CD4-positive, alpha-beta T cell treated with Interleukin-1 beta for 1 hour (primary cell): ENCODE results near the gene RNF224.
"Not testable (repeated sequence)": the region's sequence is repeated elsewhere in the genome, so short reads cannot be mapped to it uniquely, and the experiment has no call there.

Experiments
- DNase-seq, 2 donors: peaks; one replicate each; pipeline ENCODE4 v3.0.0-alpha.2; 2020 to 2022

RNF224 gene

DNA sequence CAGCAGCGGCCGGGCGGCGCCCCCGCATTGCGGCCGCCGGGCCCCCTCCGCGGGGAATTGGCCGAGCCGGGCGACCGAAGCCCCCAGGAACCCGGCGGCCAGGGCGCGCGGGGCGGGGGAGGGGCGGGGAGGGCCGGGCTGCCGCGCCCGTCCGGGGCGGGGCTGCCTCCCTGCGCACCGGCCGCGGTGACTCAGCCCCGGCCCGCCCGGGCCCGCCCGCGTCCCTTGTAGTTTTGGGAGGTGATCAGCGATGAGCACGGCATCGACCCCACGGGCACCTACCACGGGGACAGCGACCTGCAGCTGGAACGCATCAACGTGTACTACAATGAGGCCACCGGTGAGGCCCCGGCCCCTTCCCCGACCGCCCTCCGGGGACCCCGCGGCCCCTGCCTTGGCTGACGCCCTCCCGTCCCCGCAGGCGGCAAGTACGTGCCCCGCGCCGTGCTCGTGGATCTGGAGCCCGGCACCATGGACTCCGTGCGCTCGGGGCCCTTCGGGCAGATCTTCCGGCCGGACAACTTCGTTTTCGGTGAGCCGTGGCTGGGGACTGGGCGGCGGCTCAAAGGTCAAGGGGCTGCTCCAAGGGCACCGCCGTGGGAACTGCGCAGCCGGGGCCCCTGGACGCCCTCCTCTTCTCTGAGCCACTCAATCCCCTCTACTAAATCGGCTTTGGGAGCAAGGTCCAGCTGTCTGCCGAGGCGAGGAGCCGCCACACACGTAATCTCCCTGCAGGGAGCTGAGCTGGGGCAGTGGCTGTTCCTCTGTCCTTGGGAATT lies 14.4 kb downstream of the RNF224 start:
- peak; percentile 64 for DNase-seq

DNA sequence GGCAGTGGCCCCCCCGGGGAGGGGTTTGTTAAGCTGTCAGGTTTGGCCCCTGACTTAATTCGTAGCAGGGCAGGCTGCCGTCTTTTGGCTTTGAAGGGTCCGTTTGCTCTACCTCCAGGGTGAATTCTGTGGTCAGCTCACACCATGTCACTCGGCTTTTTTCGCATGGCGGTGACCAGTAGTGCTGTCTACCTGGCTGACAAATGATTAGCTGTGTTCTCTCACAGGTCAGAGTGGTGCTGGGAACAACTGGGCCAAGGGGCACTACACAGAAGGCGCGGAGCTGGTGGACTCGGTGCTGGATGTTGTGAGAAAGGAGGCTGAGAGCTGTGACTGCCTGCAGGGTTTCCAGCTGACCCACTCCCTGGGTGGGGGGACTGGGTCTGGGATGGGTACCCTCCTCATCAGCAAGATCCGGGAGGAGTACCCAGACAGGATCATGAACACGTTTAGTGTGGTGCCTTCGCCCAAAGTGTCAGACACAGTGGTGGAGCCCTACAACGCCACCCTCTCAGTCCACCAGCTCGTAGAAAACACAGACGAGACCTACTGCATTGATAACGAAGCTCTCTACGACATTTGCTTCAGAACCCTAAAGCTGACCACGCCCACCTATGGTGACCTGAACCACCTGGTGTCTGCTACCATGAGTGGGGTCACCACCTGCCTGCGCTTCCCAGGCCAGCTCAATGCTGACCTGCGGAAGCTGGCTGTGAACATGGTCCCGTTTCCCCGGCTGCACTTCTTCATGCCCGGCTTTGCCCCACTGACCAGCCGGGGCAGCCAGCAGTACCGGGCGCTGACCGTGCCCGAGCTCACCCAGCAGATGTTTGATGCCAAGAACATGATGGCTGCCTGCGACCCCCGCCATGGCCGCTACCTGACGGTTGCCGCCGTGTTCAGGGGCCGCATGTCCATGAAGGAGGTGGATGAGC lies 15.2 kb downstream of the RNF224 start:
- DNase-seq = peak in 1 of 2 donors; percentile 11

DNA sequence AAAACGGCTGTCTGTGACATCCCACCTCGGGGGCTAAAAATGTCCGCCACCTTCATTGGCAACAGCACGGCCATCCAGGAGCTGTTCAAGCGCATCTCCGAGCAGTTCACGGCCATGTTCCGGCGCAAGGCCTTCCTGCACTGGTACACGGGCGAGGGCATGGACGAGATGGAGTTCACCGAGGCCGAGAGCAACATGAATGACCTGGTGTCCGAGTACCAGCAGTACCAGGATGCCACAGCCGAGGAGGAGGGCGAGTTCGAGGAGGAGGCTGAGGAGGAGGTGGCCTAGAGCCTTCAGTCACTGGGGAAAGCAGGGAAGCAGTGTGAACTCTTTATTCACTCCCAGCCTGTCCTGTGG lies 15.9 kb downstream of the RNF224 start:
- DNase-seq = not testable (repeated sequence)

DNA sequence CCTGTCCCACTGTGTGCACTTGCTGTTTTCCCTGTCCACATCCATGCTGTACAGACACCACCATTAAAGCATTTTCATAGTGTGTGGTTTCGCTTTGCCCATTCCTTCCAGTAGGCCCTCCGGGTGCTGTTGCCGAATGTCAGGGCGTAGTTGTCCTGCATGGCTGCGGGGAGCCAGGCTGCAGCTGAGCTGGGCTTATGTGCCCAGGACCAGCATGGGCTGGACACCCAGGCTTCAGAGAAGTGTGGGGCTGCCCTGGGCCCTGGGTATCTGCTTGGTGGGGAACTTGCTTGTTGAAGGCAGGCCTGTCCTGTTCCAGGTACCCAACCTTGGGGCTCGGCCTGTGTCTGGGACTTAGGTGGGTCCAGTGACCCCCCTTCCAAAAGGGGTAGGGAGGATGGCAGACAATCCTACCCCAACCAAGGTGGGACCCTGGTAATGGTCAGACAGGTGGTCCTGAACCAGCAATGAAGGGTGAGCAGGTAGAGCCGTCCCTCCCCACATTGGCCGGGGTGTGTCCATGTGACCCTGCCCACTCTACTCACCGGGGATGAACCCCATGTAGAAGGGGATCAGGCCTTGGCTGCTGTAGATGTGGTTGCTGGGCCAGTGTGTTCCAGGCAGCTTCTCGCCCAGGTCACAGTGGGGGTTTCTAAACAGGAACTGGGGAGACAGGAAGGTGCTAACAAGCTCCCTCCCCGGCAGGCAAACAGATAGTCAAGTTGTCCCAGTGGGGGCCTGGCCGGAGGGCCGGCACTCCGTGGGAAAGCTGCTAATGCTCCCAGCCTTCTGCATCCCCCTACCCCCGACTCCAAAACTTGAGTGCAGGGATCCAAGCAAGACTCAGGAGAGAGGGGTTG lies 16.6 kb downstream of the RNF224 start:
- DNase-seq = peak in 1 of 2 donors; percentile 11

DNA sequence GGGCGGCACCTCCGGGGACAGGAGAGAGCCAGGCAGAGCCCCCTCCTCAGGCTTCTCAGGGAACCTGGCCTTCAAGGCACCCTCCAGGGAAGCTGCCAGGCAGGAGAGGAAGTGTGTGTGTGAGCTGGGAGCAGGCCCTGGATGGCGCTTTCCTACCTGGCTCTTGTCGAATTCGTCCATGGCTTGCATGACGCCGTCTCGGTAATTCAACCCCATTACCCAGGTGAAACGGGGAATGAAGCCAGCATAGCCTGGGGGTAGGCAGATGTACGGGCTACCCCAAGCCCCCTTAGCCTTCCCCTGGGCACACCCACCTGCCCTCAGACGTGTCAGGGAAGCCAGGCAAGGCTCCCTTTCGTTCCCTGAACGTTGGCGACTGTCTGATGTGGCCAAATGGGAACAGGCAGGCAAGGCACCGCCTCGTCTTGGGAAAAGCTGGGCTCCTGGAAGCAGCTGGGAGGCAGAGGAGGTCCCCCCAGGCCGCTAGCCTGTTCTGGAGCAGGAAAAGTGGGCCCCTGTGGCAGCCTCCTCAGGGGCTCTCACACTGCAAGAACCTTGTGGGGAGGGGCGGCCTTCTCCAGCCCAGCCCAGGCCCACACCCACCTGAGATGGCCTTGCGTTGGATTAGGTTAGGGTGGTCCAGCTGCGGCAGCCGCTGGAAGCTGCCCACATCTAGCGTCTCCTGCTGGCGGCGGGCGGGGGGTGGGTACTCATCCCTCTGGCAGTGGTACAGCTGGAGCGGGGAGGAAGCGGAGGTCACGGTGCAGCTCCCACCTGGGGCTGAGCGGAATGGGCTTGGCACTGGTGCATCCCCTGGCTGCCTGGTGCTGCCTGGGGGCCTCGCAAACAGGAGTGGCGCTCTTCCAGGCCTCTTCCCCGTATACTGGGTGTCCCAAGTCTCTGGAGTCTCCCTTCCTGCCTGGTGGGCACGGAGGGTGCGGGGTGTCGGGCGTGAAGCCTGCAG lies 17.5 kb downstream of the RNF224 start:
- DNase-seq = no peak

DNA sequence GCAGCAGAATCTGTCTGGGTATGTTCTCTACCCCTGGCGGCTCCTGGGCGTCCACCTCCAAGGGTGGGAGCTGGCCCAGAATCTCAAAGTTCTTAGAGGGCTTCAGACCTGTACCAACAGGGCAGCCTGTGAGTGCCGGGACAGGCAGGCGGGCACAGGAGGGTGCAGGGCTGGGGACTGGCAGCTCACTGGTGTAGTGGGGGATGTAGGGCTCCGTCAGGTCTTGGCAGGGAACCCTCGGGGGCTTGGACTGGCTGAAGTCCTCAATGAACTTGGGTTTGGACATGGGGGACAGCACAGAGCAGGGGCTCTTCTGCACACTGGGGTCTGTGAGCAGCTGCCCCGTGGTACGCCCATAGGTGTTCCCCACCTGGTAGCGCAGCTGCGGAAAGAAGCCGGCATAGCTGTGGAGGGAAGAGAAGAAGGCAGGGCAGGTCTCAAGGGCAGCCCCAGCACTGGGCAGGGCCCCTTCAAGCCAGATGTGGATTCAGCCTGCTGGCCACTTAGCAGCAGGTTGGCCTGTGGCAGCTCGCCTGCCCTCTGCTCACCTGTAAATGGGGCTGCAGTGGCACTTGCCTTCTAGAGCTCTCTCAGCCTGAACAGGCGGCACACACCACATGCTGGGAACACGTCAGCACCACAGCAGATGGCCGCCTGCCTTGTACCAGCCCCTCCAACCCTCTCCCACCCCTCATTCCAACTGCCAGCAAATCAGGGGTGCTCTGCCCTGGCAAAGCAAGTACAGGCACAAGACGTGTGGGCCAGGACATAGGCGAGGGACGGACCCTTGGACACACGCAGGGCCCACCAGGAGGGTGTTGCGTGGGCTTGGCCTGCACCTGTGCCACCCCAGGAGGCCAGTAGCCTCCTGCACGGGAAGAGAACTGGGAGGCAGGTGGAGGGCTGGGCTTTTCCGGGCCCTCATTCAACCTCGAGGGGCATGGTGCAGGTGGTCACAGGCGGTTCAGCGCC lies 18.4 kb downstream of the RNF224 start:
- no peak for DNase-seq

DNA sequence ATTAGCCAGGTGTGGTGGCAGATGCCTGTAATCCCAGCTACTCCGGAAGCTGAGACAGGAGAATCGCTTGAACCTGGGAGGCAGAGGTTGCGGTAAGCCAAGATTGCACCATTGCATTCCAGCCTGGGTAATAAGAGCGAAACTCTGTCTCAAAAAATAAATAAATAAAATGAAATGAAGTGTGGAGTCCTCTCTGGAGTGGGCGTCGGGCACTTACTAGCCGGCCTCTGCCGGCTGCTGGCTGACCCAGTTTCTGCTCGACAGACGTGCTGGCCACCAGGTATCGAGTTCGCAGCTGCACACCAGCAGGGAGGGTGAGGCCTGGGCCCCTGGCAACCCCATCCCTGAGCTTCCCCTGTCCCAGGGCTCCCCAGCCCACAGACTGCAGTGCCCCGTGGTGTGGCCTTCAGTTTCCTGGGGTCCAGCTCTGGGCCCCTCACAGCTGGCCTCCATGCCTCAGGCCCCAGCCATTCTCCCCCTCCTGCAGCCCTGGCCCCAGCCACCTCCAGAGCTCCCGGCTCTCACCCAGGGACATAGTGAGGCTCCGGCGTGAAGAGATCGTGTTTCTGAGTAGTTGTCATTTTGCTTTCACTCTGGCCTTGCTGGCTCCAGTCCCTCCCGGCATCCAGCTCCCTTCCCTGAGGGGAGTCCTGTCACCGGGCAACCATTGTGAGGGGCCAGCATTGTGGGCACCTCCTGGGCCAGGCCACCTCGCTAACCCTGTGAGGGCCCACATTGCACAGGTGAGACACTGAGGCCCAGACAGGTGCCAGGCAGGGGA lies 20.0 kb downstream of the RNF224 start:
- DNase-seq = no peak

DNA sequence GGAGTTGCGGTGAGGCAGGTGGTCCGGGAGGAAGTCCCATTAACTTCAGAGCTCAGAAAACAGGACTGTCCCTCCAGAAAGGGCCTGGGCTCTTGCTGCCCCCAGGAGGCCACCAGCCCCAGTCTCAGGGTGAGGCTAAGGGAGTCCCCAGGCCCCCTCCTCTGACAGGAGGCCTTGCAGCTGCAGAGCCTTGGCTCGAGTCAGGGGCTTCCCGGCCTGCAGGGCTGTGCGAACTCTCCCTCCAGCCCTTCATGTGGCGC lies 20.5 kb downstream of the RNF224 start:
- no peak for DNase-seq

DNA sequence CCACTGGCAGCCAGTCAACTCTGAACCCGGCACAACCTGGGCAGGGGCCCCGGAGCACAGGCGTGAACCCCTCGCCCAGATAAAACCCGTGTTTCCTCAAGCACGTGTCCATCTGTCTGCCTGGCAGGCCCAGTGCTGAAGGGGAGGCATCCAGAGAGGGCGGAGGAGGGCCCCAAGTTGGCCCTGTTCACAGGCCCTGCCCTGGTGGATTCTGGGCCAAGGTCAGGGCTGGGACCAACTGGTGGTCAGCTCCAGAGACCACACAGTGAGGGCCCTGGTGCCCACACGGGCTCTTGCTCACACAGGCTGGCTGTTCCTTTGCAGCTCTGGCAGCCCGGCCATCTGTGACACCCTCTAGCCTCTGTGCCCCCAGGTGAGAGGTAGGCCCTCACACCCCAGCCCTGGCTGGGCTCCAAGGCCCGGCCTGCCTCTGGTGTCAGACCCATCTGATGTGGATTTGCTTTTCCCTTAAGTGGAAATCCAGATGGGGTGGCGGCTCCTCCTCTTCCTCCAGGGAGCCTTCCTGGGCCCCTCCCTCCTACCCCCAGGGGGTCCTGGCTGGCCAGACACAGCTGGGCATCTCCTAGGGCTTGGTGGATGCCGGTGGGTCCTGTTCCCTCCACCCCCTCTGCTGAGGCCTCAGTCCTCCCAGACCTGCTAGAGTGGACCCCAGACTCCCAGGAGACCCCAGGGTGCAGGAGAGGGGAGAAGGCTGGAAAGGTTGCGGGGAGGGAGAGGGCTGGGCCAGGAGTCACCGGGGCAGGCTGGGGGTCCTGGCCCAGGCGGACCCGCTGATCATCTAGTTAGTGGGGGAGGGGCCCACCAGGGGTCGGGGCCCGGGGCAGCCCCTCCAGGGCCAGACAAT lies 23.3 kb downstream of the RNF224 start:
- DNase-seq = no peak

DNA sequence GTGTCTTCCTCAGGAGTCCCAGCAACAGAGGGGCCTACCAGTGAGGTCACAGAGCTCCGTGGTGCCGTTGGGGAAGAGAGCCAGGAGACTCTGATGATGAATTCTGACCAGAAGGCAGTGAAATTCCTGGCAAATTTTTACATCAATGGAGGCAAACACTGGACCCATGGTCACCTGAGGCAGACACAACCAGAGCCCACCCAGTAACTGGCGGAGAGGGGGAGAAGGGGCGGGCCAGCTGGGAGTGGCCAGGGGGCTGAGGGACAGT lies 23.8 kb downstream of the RNF224 start, which contains the start of gene STPG3:
TSS of gene STPG3 (plus strand) at position 93 of the 268 bp plus-strand sequence. CDS start at position 94, 1 bp downstream.
- DNase-seq = no peak

DNA sequence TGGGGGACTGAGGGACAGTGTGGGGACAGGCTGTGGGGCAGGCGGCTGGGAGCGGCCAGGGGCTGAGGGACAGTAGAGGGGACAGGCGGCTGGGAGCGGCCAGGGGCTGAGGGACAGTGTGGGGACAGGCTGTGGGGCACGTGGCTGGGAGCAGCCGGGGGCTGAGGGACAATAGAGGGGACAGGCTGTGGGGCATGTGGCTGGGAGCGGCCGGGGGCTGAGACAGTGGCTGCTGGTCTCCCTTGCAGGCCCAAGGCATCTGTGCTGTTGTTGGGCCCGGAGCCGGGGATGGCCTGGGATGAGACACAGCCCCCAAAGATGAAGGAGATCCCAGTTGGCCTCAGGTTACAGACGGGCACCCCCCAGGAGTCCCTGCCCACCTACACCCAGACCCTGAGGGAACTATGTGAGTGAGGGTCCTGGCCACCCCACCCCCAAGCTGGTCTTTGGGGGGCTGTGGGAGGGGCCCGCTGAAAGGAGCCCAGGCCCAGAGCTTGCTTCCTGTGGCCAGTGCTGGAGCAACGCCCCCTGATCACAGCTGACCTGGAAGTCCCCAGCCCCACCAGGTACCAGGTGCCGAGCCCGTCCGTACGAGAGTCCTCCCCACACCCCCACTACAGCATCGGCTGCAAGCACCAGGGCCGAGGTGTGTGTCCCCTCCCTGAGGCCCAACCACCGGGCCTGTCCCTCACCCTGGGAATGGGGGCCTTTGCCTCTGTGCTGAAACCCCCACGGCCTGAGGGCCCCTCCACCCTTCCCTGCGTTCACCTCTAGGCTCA lies 24.4 kb downstream of the RNF224 start:
- no peak for DNase-seq

DNA sequence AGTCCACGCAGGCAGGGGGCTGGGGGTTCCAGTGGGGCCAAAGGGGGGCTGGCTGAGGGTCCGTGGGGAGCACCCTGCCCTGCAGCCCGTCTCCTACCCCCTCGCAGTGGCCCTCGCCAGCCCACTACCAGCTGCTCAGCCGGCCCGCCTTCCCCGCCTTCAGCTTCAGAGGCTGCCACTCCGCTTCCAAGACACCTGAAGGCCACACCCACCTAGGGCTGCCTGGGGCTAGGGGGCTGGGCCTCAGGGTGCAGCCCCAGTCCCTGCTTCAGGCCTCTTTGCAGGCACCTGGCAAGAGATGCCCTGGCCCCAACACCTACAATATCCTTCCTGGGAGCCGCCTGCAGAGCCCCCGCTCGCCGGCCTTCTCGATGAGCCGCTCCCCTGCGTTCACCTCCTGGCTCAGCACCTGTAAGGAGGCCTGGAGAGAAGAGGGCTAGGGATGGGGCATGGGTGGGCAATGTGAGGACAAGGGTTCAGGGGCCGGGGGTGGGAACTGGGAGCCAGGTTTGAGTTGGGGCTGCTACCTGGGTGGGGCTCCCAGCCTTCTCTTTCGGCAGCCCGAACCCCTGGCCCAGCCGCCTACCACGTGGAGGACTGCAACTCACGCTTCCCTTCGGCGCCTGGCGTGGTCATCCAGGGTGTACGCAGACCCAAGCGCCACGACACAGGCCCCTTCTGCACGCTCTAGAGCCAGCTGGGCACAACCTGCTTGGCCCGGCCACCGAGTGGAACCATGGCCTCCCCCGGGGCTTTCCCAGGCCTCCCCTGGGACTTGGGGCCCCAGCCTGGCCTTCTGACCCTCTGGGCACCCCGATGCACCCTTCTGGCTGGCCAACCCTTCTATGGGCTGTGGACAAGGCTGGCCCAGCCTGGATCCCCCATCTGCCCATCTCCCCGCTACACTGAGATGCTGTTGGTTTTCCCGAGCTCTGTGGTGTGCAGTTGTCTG lies 25.5 kb downstream of the RNF224 start:
- DNase-seq = no peak

DNA sequence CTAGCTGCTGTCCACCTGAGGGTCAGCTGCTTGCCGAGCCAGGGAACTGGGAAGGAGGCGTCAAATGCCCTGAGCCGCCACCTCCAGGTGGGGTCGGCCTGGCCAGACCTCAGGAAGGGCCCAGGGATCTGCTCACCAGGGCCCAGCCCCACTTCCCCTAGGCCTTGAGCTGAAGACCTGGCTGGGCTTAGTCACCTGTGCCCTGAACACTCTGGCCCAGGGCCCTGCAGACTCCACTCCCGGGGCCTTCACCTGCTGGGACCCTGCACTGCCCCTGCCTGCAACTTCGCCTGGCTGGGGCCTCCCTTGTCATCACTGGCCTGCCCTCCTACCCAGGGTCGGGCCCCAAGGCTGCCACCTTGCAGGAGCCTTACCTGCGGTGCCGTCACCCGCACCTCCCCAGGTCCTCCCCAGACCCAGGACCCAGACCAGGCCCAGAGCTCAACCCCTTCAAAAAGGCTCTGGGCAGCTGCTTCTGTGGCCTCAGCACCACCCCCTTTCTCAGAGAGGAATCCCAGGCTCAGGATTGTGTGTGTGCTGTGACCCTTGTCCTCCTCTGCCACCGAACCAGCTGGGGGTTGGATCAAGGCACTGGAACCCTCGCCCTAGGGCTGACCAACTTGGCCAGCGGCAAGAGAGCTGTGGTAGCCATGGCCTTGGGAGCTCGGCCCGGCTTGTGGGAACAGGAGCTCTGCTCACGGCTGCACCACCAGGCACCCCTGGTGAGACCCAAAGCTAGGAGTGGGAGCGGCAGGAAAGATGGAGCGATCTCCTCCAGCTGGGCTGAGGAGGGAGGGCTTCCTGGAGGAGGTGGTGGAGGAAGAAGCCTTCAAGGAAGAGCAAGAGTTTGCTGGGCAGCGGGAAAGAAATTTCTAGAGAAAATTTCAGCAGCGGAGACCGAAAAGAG lies 26.7 kb downstream of the RNF224 start:
- no peak for DNase-seq

DNA sequence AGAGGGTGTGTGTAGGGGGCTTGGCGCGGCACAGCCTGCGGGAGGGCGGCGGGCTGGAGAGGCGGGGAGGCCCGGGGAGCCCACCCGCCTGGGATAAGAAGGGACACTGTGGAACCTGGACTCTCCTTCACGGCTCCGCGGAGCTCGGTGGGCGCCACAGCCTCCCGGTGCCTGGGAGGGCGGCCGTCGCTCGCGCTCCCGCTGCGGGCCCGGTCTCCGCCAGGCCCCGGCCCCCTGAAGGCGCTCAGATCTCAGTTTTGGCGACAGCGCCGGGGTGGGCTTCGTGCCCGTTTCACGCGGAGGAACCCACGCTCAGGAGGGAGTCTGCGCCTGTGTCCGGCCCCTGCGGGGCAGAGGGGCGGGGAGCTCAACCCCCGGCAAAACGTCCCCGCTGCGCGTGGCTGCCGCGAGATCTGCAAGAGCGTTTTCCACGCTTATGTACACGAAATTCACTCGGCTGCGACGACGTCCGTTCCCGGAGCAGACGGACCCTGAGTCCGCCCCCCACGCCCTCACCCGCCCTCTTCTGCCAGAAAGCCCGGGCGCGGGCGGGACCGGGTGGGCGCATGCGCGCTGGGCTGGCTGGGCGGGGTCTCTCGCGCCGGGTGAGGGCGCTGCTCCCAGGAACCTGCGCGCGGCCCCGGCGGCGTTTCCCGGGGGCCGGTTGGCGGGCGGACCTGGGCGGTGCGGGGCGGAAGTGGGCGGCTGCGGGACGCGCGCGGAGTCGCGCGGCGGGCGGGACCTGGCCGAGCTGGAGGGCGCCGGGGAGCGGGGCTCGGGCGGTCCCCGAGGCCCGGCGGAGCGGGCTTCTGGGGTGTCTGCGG lies 27.5 kb downstream of the RNF224 start, which contains the start of gene NELFB:
TSS of gene NELFB (plus strand) at position 704 of the 824 bp plus-strand sequence.
- DNase-seq = peak; percentile 93 to 96
